BJ (cell line): ENCODE data around the gene GPR32. TPM values are rescaled to one million over a fixed set of nuclear protein-coding genes. Genes with fewer than 3 reads are reported as not detected.

Source experiments
- CTCF ChIA-PET: fragments of 350-600 bp; formaldehyde crosslinking; extraction: SDS; loops from one replicate; lab custom pipeline; 2021; ENCODE audit warnings: antibody characterized with exemption, inconsistent platforms; lab: Yijun Ruan, JAX
- POLR2A ChIA-PET: fragments of 300-600 bp; sonication (Branson Sonifier 250); formaldehyde crosslinking; extraction: SDS; loops from one replicate; lab custom pipeline; 2021; ENCODE audit warnings: antibody characterized with exemption; lab: Charles Lee
- DNase-seq: peaks from one replicate; pipeline ENCODE4 v3.0.0-alpha.2; 2011; ENCODE audit warnings: low read depth
- H3K27me3 ChIP-seq: 2 replicates; pipeline ENCODE4 v1.6.0; 2011; ENCODE audit warnings: low read length; ENCODE audit not compliant: control insufficient read depth, insufficient read depth
- H3K36me3 ChIP-seq: 2 replicates; pipeline ENCODE4 v1.5.1; 2011; ENCODE audit warnings: low read length; ENCODE audit not compliant: control insufficient read depth, insufficient read depth
- H3K4me3 ChIP-seq: 2 replicates; pipeline ENCODE4 v1.5.1; 2011; ENCODE audit warnings: low read depth, mild to moderate bottlenecking, control low read depth, low read length
- CTCF ChIP-seq: IDR thresholded peaks from 2 replicates; pipeline ENCODE4 v1.5.1; 2011; ENCODE audit warnings: low read depth, mild to moderate bottlenecking, control low read depth, inconsistent platforms, low read length, moderate library complexity; ENCODE audit not compliant: insufficient read depth
- polyA plus RNA-seq: library from polyadenylated mRNA; depleted of rRNA; stranded (reverse); fragments of >200 nt; gene quantifications from 2 replicates; pipeline ENCODE4 v1.2.3, GENCODE V29; 2011

GPR32 gene
- polyA plus RNA-seq, 1 experiment, result not detected

GRCh38 chr19:50723735-50724521 lies 46.3 kb upstream of the GPR32 start:
- H3K36me3 ChIP-seq, result peaks cover 2% of the 10 kb centered on the region; the same call in 1 of the 2 replicates
- H3K4me3 ChIP-seq, result peak overlapping the region; percentile 63
- H3K27me3 ChIP-seq, result no peaks in the 10 kb centered on the region
- CTCF ChIA-PET, result interaction anchor here (0.6 to 3.3 kb wide), 19 partner anchors 8 to 1565 kb away, joined by 3 to 19 read pairs (median 5); no protein-coding TSS in a partner anchor
- no peak for DNase-seq
- no peak for TF ChIP-seq CTCF
- POLR2A ChIA-PET, result no interaction called here

GRCh38 chr19:50724522-50725217 lies 45.6 kb upstream of the GPR32 start:
- Histone ChIP-seq H3K4me3 (peak overlapping the region; percentile 81), H3K27me3 (no peaks in the 10 kb centered on the region), H3K36me3 (peaks cover 2% of the 10 kb centered on the region; the same call in 1 of the 2 replicates)
- peak; percentile 63 for TF ChIP-seq CTCF
- DNase-seq, result peak; percentile 96
- POLR2A ChIA-PET, result no interaction called here
- CTCF ChIA-PET, result interaction anchor here (0.6 to 3.3 kb wide), 22 partner anchors 9 to 1566 kb away, joined by 3 to 19 read pairs (median 4); no protein-coding TSS in a partner anchor

GRCh38 chr19:50725218-50725910 lies 44.9 kb upstream of the GPR32 start:
- CTCF ChIA-PET, result interaction anchor here (0.6 to 3.3 kb wide), 19 partner anchors 9 to 169 kb away, joined by 3 to 19 read pairs (median 5); no protein-coding TSS in a partner anchor
- no peak for DNase-seq
- POLR2A ChIA-PET, result no interaction called here
- H3K4me3 ChIP-seq, result peak overlapping the region; percentile 81
- H3K36me3 ChIP-seq, result peaks cover 2% of the 10 kb centered on the region; the same call in 1 of the 2 replicates
- TF ChIP-seq CTCF, result no peak
- H3K27me3 ChIP-seq, result no peaks in the 10 kb centered on the region

GRCh38 chr19:50725911-50726230 lies 44.4 kb upstream of the GPR32 start:
- no peaks in the 10 kb centered on the region for H3K27me3 ChIP-seq
- POLR2A ChIA-PET, result no interaction called here
- peaks cover 2% of the 10 kb centered on the region; the same call in 1 of the 2 replicates for H3K36me3 ChIP-seq
- H3K4me3 ChIP-seq, result peak overlapping the region; percentile 81
- no peak for DNase-seq
- CTCF ChIA-PET, result interaction anchor here (1.5 to 1.9 kb wide), 2 partner anchors 9 to 57 kb away, joined by 3 to 10 read pairs; no protein-coding TSS in a partner anchor
- no peak for TF ChIP-seq CTCF
